Left ventricle myocardium inferior (tissue), 1 donor: Measurements from ENCODE around the gene GPC2. TPM values are rescaled to one million over a fixed set of nuclear protein-coding genes. Genes with fewer than 3 reads are reported as not detected.
"Not testable (repeated sequence)": the region's sequence is repeated elsewhere in the genome, so short reads cannot be mapped to it uniquely, and the experiment has no call there.

Experiments
- DNase-seq: peaks from one replicate; pipeline ENCODE4 v3.0.0-alpha.2; 2020
- H3K27ac ChIP-seq: fragments of 200-600 bp; replicated peaks from 2 replicates; pipeline ENCODE4 v1.8.0; 2021
- H3K27me3 ChIP-seq: fragments of 200-600 bp; 2 replicates; pipeline ENCODE4 v1.8.0; 2021; ENCODE audit warnings: low read depth
- H3K36me3 ChIP-seq: fragments of 200-600 bp; 2 replicates; pipeline ENCODE4 v1.8.0; 2021
- H3K4me1 ChIP-seq: fragments of 200-600 bp; 2 replicates; pipeline ENCODE4 v1.8.0; 2021
- H3K4me3 ChIP-seq: fragments of 200-600 bp; 2 replicates; pipeline ENCODE4 v1.8.0; 2021; ENCODE audit warnings: mild to moderate bottlenecking, moderate library complexity
- H3K9me3 ChIP-seq: fragments of 200-600 bp; replicated peaks from 2 replicates; pipeline ENCODE4 v1.8.0; 2021
- CTCF ChIP-seq: fragments of 200-600 bp; IDR thresholded peaks from 2 replicates; pipeline ENCODE4 v1.8.0; 2021; ENCODE audit warnings: antibody characterized with exemption, mild to moderate bottlenecking, borderline replicate concordance
- intact Hi-C: fragments of 100-400 bp; cut with micrococcal nuclease; formaldehyde crosslinking; loops from one replicate; pipeline ENCODE4 v1.11.0; 2022
- total RNA-seq: library from RNA; stranded (reverse); fragmentation: NEBNext Ultra II Directional; extraction: Animal tissue kit (Norgen Biotek cat#: 25700); gene quantifications from one replicate; pipeline ENCODE4 v1.2.1, GENCODE V29; 2021
- donor health status: DM: no; HTN: yes; CAD: no; lungs with severe emphysema.

Gene GPC2
- total RNA-seq, 1 donor from 2014 or later, result 0.25 TPM

DNA sequence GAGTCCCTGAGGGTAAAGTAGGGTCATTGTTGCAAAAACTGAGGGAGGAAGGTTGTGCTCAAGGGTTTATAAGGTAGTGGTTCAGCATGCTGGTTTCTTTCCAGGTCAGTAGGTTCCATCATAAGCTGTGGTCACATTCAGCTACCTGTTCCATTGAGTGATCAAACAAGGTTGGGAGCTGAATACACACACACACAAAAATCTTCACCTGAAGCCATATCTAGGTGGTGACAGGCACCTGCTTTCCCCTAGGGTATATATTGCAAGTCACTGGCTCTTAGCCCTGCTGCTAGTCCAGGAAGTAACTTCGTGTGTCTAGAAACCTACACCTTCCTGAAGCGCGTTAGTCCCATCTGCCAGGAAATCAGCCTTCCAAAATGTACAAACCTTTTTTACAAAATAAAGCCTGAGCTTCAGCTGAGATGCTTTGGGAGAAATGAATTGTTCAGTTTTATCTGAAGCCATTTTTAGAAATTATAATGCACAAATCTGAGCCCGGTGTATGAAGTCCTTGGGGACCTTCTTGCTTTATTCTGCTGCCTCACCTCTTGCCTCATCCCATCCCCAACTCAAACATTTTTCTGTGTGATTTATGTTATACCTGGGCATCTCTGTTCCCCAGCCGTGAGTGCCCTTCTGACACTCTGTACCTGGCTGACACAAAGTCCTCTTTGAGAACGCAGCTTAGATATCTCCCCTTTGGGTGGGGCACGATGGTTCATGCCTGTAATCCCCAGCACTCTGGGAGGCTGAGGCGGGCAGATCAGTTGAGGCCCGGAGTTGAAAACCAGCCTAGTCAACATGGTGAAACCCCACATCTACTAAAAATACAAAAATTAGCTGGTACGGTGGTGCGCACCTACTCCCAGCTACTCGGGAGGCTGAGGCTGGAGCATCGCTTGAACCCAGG lies 39.1 kb downstream of the GPC2 start:
- no peak overlapping the region for H3K4me3 ChIP-seq
- H3K4me1 ChIP-seq, result no peaks in the 10 kb centered on the region
- intact Hi-C loops, result no loop called here
- H3K36me3 ChIP-seq, result no peaks in the 10 kb centered on the region
- no peak for DNase-seq
- TF ChIP-seq CTCF, result no peak
- H3K27me3 ChIP-seq, result peaks cover 15% of the 10 kb centered on the region
- no peak overlapping the region for H3K27ac ChIP-seq
- no peaks in the 10 kb centered on the region for H3K9me3 ChIP-seq

DNA sequence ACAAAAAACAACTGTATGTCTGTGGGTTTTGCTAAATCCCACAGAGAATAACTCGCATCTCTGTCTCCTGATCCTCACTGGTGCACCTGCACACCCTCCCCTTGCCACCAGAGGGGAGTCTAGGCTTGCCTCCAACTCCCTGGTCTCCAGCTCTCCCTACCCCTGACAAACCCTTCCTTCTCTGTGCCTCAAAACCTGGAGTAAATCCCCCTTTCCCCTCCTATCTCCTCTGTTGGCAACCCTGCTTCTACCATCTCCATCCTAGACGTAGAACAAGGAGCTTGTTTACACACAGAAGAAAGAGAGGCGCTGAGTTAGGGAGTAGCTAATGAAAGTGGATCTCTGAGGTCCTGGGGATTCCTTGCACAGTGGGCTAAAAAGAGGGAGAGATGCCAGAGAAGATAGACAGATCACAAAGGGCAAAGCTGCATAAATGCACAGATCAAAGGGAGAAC lies 44.5 kb downstream of the GPC2 start:
- Histone ChIP-seq H3K36me3 (no peaks in the 10 kb centered on the region), H3K9me3 (no peaks in the 10 kb centered on the region), H3K4me3 (no peak overlapping the region), H3K27me3 (no peaks in the 10 kb centered on the region), H3K27ac (no peak overlapping the region), H3K4me1 (peaks cover 21% of the 10 kb centered on the region)
- peak; percentile 85 for TF ChIP-seq CTCF
- peak; percentile 46 for DNase-seq
- intact Hi-C loops, result loop anchor here (5.0 kb wide), 1 partner anchor 85 kb away; the partner anchor contains the start of gene PVRIG

GRCh38 chr7:100132126-100132525 lies 45.1 kb downstream of the GPC2 start:
- no peaks in the 10 kb centered on the region for H3K36me3 ChIP-seq
- DNase-seq, result no peak
- no peak for TF ChIP-seq CTCF
- H3K27ac ChIP-seq, result no peak overlapping the region
- no peak overlapping the region for H3K4me3 ChIP-seq
- no peaks in the 10 kb centered on the region for H3K27me3 ChIP-seq
- H3K4me1 ChIP-seq, result peaks cover 27% of the 10 kb centered on the region
- no peaks in the 10 kb centered on the region for H3K9me3 ChIP-seq
- intact Hi-C loops, result loop anchor here (5.0 kb wide), 1 partner anchor 85 kb away; the partner anchor contains the start of gene PVRIG

DNA sequence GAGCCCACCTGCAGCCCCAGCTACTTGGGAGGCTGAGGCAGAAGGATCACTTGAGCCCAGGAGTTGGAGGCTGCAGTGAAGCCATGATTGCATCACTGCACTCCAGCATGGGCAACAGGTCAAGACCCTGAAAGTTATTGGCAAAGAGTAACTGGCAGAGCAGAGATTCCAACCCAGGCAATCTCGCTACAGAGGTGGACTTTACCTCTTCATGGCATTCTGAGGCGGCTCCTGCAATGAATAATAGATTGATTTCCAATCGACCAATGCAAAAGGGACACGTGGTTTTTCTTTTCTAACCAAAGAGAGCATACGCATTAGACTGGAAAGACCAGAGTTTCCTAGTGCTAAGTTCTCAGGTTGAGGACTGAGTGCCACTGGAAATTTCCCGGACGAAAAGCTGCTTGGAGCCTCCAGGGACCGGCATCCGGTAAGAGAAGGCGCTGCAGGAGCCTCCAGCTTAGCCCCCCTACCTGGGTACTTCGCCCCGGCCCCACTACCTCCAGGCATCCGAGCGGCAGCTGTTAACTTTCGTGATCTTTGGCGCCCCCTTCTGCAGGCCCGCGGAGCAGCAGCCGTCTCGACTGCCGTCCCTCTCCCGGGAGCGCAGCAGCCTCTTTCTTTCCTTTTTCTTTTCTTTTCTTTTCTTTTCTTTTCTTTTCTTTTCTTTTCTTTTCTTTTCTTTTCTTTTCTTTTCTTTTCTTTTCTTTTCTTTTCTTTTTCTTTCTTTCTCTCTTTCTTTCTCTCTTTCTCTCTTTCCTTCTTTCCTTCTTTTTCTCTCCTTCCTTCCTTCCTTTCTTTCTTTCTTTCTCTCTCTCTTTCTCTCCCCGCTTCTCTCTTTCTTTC lies 46.4 kb downstream of the GPC2 start:
- intact Hi-C loops, result loop anchor here (5.0 kb wide), 1 partner anchor 86 kb away; the partner anchor contains the start of gene PVRIG

DNA sequence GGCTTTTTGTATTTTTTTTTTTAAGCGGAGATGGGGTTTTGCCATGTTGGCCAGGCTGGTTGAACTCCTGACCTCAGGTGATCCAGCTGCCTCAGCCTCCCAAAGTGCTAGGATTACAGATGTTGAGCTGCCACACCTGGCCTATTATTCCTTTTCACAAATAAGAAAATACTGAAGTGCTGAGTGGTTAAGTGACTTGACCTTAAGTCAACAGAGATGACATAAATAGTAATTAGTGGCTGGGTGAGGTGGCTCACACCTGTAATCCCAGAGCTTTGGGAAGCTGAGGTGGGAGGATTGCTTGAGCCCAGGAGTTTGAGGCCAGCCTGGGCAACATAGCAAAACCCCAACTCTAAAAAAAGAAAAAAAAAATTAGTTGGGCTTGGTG lies 47.0 kb downstream of the GPC2 start:
- H3K27me3 ChIP-seq, H3K9me3 ChIP-seq, H3K36me3 ChIP-seq, H3K27ac ChIP-seq, DNase-seq, H3K4me3 ChIP-seq: not testable (repeated sequence)
- peaks cover 44% of the 10 kb centered on the region for H3K4me1 ChIP-seq
- intact Hi-C loops, result loop anchor here (5.0 kb wide), 1 partner anchor 87 kb away; the partner anchor contains the start of gene PVRIG

More for the DNA sequence above, 46.4 kb downstream of the GPC2 start:
- H3K4me3 ChIP-seq, result peak overlapping the region; percentile 22
- H3K27me3 ChIP-seq, result no peaks in the 10 kb centered on the region
- peak; percentile 92 for TF ChIP-seq CTCF
- DNase-seq, result peak; percentile 79
- no peaks in the 10 kb centered on the region for H3K36me3 ChIP-seq
- H3K9me3 ChIP-seq, result no peaks in the 10 kb centered on the region
- H3K4me1 ChIP-seq, result peaks cover 39% of the 10 kb centered on the region
- no peak overlapping the region for H3K27ac ChIP-seq
